ENCODE results near the gene KIAA0232. TPM values are rescaled to one million over a fixed set of nuclear protein-coding genes. Genes with fewer than 3 reads are reported as not detected.

Gene KIAA0232
- total RNA-seq, 2 donors from 2014 or later = 16.1 to 16.7 TPM

- peaks cover 36% of the 10 kb centered on the region for H3K4me1 Mint-ChIP-seq
- H3K4me3 Mint-ChIP-seq = no peak overlapping the region
- H3K9me3 ChIP-seq (ENCODE audit: control insufficient read depth, low read length, poor library complexity, severe bottlenecking) = no peaks in the 10 kb centered on the region
Measured at GRCh38 chr4:6806924-6807626, 24.5 kb downstream of the KIAA0232 start.

GRCh38 chr4:6808259-6808658 lies 25.7 kb downstream of the KIAA0232 start:
- H3K9me3 ChIP-seq (ENCODE audit: control insufficient read depth, low read length, poor library complexity, severe bottlenecking) = no peaks in the 10 kb centered on the region
- Mint-ChIP-seq H3K4me3 (no peak overlapping the region), H3K4me1 (peaks cover 34% of the 10 kb centered on the region), H3K27me3 (no peaks in the 10 kb centered on the region), H3K36me3 (ENCODE audit: low read depth) (no peaks in the 10 kb centered on the region), H3K27ac (peak overlapping the region; percentile 21)
- DNase-seq (no peak), ATAC-seq (no peak)

More at GRCh38 chr4:6806924-6807626, 24.5 kb downstream of the KIAA0232 start:
- no peak for ATAC-seq
- Mint-ChIP-seq H3K27me3 (no peaks in the 10 kb centered on the region), H3K36me3 (ENCODE audit: low read depth) (peaks cover 3% of the 10 kb centered on the region), H3K27ac (no peak overlapping the region)
- DNase-seq = no peak

- Mint-ChIP-seq H3K27me3 (no peaks in the 10 kb centered on the region), H3K4me1 (peaks cover 30% of the 10 kb centered on the region), H3K36me3 (ENCODE audit: low read depth) (no peaks in the 10 kb centered on the region), H3K27ac (no peak overlapping the region), H3K4me3 (no peak overlapping the region)
- ATAC-seq (no peak), DNase-seq (no peak)
- no peaks in the 10 kb centered on the region for H3K9me3 ChIP-seq (ENCODE audit: control insufficient read depth, low read length, poor library complexity, severe bottlenecking)
Measured at GRCh38 chr4:6811165-6811564, 28.6 kb downstream of the KIAA0232 start.

DNA sequence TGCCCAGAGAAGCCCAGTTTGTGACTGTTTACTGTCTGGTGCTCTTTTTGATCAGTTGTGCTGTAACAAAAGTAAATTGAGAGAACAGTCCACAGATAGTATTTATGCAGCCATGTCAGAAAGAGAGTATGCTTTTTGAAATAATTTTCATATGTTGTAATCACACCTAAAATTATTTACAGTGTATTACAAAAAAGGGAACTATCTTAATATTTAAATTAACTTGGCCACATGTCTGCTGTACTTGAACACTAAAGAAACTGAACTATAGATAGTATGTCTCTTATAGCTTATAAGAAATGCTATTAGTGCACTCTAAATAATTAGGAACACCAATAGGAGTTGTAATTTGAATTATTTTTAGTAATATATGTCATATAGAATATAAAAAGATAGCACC lies 30.2 kb downstream of the KIAA0232 start:
- Mint-ChIP-seq H3K36me3 (ENCODE audit: low read depth) (no peaks in the 10 kb centered on the region), H3K27ac (no peak overlapping the region), H3K27me3 (no peaks in the 10 kb centered on the region), H3K4me3 (no peak overlapping the region), H3K4me1 (peaks cover 28% of the 10 kb centered on the region)
- no peaks in the 10 kb centered on the region for H3K9me3 ChIP-seq (ENCODE audit: control insufficient read depth, low read length, poor library complexity, severe bottlenecking)
- ATAC-seq (no peak), DNase-seq (no peak)

- H3K4me1 Mint-ChIP-seq = peaks cover 27% of the 10 kb centered on the region
- H3K27me3 Mint-ChIP-seq = no peaks in the 10 kb centered on the region
- no peaks in the 10 kb centered on the region for H3K9me3 ChIP-seq (ENCODE audit: control insufficient read depth, low read length, poor library complexity, severe bottlenecking)
- no peak for DNase-seq
- H3K4me3 Mint-ChIP-seq = no peak overlapping the region
- no peaks in the 10 kb centered on the region for H3K36me3 Mint-ChIP-seq (ENCODE audit: low read depth)
- H3K27ac Mint-ChIP-seq = no peak overlapping the region
- ATAC-seq = no peak
Measured at GRCh38 chr4:6813725-6814124, 31.2 kb downstream of the KIAA0232 start.

DNA sequence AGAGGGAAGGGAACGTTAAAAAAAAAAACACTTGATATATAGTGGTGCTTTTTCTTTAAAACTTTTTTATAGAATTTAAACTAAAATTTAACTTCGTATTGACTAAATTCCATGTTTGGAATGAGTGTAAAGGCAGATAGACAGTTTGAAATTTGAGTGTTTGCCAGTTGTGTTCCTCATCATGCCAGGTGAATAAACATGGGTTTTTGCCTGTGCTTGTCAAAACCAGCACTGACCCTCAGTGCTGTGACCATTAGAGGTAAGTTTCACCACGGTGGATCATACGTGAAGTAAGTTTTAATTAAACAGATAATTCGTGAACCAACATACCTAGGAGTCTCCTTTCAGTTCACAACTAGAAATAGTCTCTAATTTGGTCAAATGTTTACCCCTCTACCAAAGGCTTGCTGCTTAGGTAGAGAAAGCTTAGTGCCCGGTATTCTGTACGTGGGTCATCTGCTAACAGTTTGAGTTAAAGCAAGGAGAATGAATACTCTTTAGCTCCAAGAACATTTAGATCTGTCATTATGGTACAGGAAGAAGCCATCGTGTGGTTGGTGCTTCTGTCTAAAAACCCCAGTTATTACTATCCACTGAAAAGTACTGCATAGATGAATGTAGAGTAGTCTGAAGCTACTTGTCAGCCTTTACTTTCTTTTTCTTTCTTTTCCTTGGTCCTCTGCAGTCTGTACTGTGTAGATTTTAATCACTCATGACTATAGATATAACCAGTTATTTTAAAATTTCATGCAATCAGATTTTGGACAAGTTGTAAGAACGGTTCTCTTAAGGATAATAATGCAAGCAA lies 32.7 kb downstream of the KIAA0232 start:
- ATAC-seq (no peak), DNase-seq (no peak)

GRCh38 chr4:6819295-6819694 lies 36.8 kb downstream of the KIAA0232 start:
- Mint-ChIP-seq H3K27me3 (no peaks in the 10 kb centered on the region), H3K4me3 (no peak overlapping the region), H3K4me1 (peaks cover 5% of the 10 kb centered on the region), H3K36me3 (ENCODE audit: low read depth) (no peaks in the 10 kb centered on the region), H3K27ac (no peak overlapping the region)
- peaks cover 3% of the 10 kb centered on the region for H3K9me3 ChIP-seq (ENCODE audit: control insufficient read depth, low read length, poor library complexity, severe bottlenecking)
- ATAC-seq (no peak), DNase-seq (no peak)

More for the DNA sequence above, 32.7 kb downstream of the KIAA0232 start:
- H3K27ac Mint-ChIP-seq = no peak overlapping the region
- H3K36me3 Mint-ChIP-seq (ENCODE audit: low read depth) = no peaks in the 10 kb centered on the region
- peaks cover 23% of the 10 kb centered on the region for H3K4me1 Mint-ChIP-seq
- H3K27me3 Mint-ChIP-seq = no peaks in the 10 kb centered on the region
- H3K4me3 Mint-ChIP-seq = no peak overlapping the region
- H3K9me3 ChIP-seq (ENCODE audit: control insufficient read depth, low read length, poor library complexity, severe bottlenecking) = no peaks in the 10 kb centered on the region

- H3K4me1 Mint-ChIP-seq = peaks cover 3% of the 10 kb centered on the region
- H3K9me3 ChIP-seq (ENCODE audit: control insufficient read depth, low read length, poor library complexity, severe bottlenecking) = peaks cover 3% of the 10 kb centered on the region
- no peak overlapping the region for H3K4me3 Mint-ChIP-seq
- no peak overlapping the region for H3K27ac Mint-ChIP-seq
- H3K36me3 Mint-ChIP-seq (ENCODE audit: low read depth) = no peaks in the 10 kb centered on the region
- ATAC-seq (no peak), DNase-seq (no peak)
- H3K27me3 Mint-ChIP-seq = no peaks in the 10 kb centered on the region
Measured at GRCh38 chr4:6820695-6821094, 38.2 kb downstream of the KIAA0232 start.

DNA sequence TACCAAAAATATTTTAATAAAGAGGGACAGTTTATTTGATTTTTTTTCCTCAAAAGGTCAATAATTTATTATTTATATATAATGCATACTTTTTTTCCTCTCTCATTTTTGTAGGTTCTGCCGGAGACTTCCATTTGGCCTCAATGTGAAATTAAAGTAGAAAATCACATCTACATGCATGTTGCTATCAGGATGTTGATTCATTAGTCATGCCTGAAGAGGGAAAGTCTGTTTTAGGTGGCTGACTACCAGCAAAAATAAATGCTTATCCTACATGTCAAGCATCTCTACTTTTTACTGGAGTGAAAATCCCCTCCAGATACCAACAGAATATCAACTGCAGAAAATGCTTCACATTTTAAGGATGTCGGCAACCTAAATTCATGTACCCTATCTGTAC lies 41.5 kb downstream of the KIAA0232 start:
- no peak overlapping the region for H3K4me3 Mint-ChIP-seq
- H3K4me1 Mint-ChIP-seq = peaks cover 6% of the 10 kb centered on the region
- H3K9me3 ChIP-seq (ENCODE audit: control insufficient read depth, low read length, poor library complexity, severe bottlenecking) = peaks cover 3% of the 10 kb centered on the region
- DNase-seq (no peak), ATAC-seq (no peak)
- H3K27me3 Mint-ChIP-seq = no peaks in the 10 kb centered on the region
- H3K36me3 Mint-ChIP-seq (ENCODE audit: low read depth) = peaks cover 2% of the 10 kb centered on the region
- no peak overlapping the region for H3K27ac Mint-ChIP-seq

GRCh38 chr4:6824772-6825402 lies 42.4 kb downstream of the KIAA0232 start:
- DNase-seq = no peak
- H3K9me3 ChIP-seq (ENCODE audit: control insufficient read depth, low read length, poor library complexity, severe bottlenecking) = peaks cover 3% of the 10 kb centered on the region
- H3K4me1 Mint-ChIP-seq = peaks cover 10% of the 10 kb centered on the region
- H3K27me3 Mint-ChIP-seq = no peaks in the 10 kb centered on the region
- H3K36me3 Mint-ChIP-seq (ENCODE audit: low read depth) = peaks cover 2% of the 10 kb centered on the region
- no peak overlapping the region for H3K27ac Mint-ChIP-seq
- ATAC-seq = no peak
- H3K4me3 Mint-ChIP-seq = no peak overlapping the region

DNA sequence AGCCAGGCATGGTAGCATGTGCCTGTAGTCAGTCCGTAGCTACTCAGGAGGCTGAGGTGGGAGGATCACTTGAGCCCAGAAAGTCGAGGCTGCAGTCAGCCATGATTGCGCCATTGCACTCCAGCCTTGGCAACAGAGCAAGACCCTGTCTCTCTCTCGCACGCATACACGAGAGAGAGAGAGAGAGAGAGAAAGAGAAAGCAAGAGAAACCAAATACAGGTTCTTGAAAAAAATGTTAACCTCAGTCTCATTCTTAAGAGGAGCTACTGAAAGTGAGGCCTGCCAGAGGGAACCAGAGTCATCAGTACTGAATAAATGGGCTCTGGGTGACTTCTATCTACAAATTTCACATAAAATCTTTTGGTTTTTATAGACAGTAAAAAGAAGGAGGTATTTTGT lies 42.9 kb downstream of the KIAA0232 start:
- peaks cover 3% of the 10 kb centered on the region for H3K9me3 ChIP-seq (ENCODE audit: control insufficient read depth, low read length, poor library complexity, severe bottlenecking)
- H3K27ac Mint-ChIP-seq = no peak overlapping the region
- DNase-seq (no peak), ATAC-seq (no peak)
- H3K4me1 Mint-ChIP-seq = peaks cover 10% of the 10 kb centered on the region
- H3K4me3 Mint-ChIP-seq = no peak overlapping the region
- peaks cover 2% of the 10 kb centered on the region for H3K36me3 Mint-ChIP-seq (ENCODE audit: low read depth)
- no peaks in the 10 kb centered on the region for H3K27me3 Mint-ChIP-seq

GRCh38 chr4:6826781-6827508 lies 44.4 kb downstream of the KIAA0232 start:
- H3K4me1 Mint-ChIP-seq = peaks cover 17% of the 10 kb centered on the region
- H3K9me3 ChIP-seq (ENCODE audit: control insufficient read depth, low read length, poor library complexity, severe bottlenecking) = no peaks in the 10 kb centered on the region
- no peak for DNase-seq
- ATAC-seq = no peak
- H3K27ac Mint-ChIP-seq = peak overlapping the region; percentile 14
- H3K36me3 Mint-ChIP-seq (ENCODE audit: low read depth) = peaks cover 2% of the 10 kb centered on the region
- no peak overlapping the region for H3K4me3 Mint-ChIP-seq
- no peaks in the 10 kb centered on the region for H3K27me3 Mint-ChIP-seq

DNA sequence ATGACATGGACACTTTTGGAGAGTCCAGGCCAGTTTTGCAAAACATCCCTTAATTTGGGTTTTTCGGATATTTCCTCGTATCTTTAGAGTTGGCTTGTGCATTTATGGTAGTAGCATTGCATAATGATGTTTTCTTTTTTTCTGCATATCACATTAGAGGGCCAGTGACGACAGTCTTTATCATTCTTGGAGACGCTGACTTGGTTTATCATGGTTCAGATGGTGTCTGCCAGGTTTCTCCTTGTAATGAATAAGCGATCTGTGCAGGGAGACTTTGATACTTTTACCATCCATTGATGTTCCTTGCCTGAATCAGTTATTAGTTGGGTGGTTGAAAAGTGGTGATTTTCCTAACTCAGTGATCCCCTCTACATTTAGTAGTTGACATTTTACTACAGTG lies 46.6 kb downstream of the KIAA0232 start:
- Mint-ChIP-seq H3K4me3 (no peak overlapping the region), H3K4me1 (peaks cover 23% of the 10 kb centered on the region), H3K27me3 (no peaks in the 10 kb centered on the region), H3K27ac (no peak overlapping the region), H3K36me3 (ENCODE audit: low read depth) (peaks cover 2% of the 10 kb centered on the region)
- no peaks in the 10 kb centered on the region for H3K9me3 ChIP-seq (ENCODE audit: control insufficient read depth, low read length, poor library complexity, severe bottlenecking)
- ATAC-seq = no peak
- no peak for DNase-seq
